Stomach smooth muscle (tissue), 2 donors: ENCODE data around the gene CHD9NB.
"Not testable (repeated sequence)": the region's sequence is repeated elsewhere in the genome, so short reads cannot be mapped to it uniquely, and the experiment has no call there.

Experiments used
- H3K27ac ChIP-seq: one replicate; pipeline ENCODE4 v1.7.0; 2013; ENCODE audit warnings: mild to moderate bottlenecking, low read length, inconsistent platforms
- H3K27me3 ChIP-seq, 2 donors: one replicate each; pipeline ENCODE4 v1.7.0; 2013; ENCODE audit warnings: low read length in 2 of 2; ENCODE audit not compliant: insufficient read depth in 2 of 2, control insufficient read depth in 1 of 2
- H3K36me3 ChIP-seq, 2 donors: one replicate each; pipeline ENCODE4 v1.7.0; 2013; ENCODE audit warnings: low read length in 2 of 2; ENCODE audit not compliant: control insufficient read depth in 2 of 2, insufficient read depth in 2 of 2
- H3K4me1 ChIP-seq: one replicate; pipeline ENCODE4 v1.7.0; 2013; ENCODE audit warnings: low read length; ENCODE audit not compliant: control insufficient read depth, insufficient read depth
- H3K4me3 ChIP-seq, 2 donors: one replicate each; pipeline ENCODE4 v1.7.0; 2013; ENCODE audit warnings: low read length in 2 of 2
- H3K9ac ChIP-seq, 2 donors: one replicate each; pipeline ENCODE4 v1.7.0; 2013; ENCODE audit warnings: low read length in 2 of 2, mild to moderate bottlenecking in 1 of 2
- H3K9me3 ChIP-seq, 2 donors: one replicate each; pipeline ENCODE4 v1.7.0; 2013; ENCODE audit warnings: low read length in 2 of 2; ENCODE audit not compliant: control insufficient read depth in 2 of 2
- donor health status: healthy.
- donor health status: Pancreatic carcinoma.

Gene CHD9NB

GRCh38 chr16:53082509-53082908 is 29.8 kb upstream of the CHD9NB start:
- Histone ChIP-seq H3K4me3 (no peak overlapping the region), H3K36me3 (no peaks in the 10 kb centered on the region), H3K4me1 (peaks cover 50% of the 10 kb centered on the region), H3K9ac (no peak overlapping the region), H3K27me3 (no peaks in the 10 kb centered on the region), H3K9me3 (no peaks in the 10 kb centered on the region), H3K27ac (no peak overlapping the region)

GRCh38 chr16:53081686-53082407 is 29.1 kb upstream of the CHD9NB start:
- H3K27ac ChIP-seq = peak overlapping the region; percentile 73

GRCh38 chr16:53081032-53081424 is 28.3 kb upstream of the CHD9NB start:
- H3K9ac ChIP-seq = no peak overlapping the region
- peaks cover 42% of the 10 kb centered on the region for H3K4me1 ChIP-seq
- H3K27me3 ChIP-seq = no peaks in the 10 kb centered on the region
- peak overlapping the region; percentile 18 to 29 for H3K4me3 ChIP-seq
- H3K9me3 ChIP-seq = no peaks in the 10 kb centered on the region
- H3K36me3 ChIP-seq = no peaks in the 10 kb centered on the region
- peak overlapping the region; percentile 73 for H3K27ac ChIP-seq

More at GRCh38 chr16:53081686-53082407, 29.1 kb upstream of the CHD9NB start:
- no peak overlapping the region for H3K9ac ChIP-seq
- H3K9me3 ChIP-seq = no peaks in the 10 kb centered on the region
- H3K27me3 ChIP-seq = no peaks in the 10 kb centered on the region
- no peak overlapping the region for H3K4me3 ChIP-seq
- no peaks in the 10 kb centered on the region for H3K36me3 ChIP-seq
- H3K4me1 ChIP-seq = peaks cover 47% of the 10 kb centered on the region

GRCh38 chr16:53080345-53081031 is 27.8 kb upstream of the CHD9NB start:
- no peaks in the 10 kb centered on the region for H3K9me3 ChIP-seq
- peaks cover 42% of the 10 kb centered on the region for H3K4me1 ChIP-seq
- H3K27ac ChIP-seq = peak overlapping the region; percentile 73
- peak overlapping the region; percentile 18 to 29 for H3K4me3 ChIP-seq
- no peaks in the 10 kb centered on the region for H3K27me3 ChIP-seq
- no peak overlapping the region for H3K9ac ChIP-seq
- H3K36me3 ChIP-seq = no peaks in the 10 kb centered on the region

DNA sequence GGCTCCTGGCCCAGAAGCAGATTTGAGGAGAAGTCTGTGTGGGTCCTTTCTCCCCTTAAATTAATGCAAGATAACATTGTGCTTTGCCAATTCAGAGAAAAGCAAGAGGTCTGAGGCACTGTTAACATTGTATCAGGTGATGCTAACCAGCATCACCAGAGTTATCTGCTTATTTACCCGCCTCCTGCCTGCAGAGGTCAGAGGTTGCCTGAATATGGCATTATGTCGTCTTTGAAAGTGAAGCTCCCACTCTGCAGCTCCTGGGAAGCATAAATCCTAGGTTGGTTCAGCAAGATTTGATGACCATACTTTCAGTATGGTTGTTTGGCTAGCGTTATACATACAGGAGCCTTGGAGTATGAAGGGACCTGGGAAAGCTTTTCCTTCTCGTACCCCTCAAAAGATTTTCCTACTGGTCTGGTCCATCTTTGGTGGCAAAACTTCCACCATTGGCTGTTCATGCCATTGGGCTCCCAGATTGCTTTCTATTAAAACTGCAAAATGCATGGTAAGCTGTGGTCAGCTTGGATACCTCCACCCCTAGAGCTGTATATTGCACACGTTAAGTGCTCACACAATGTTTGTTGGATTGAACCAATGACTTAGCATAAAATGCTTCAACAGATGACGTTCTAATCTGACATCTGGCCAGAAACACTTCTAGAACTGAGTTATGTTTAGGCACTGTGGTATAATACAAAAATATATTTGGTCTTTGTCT is 26.2 kb upstream of the CHD9NB start:
- Histone ChIP-seq H3K27me3 (no peaks in the 10 kb centered on the region), H3K36me3 (no peaks in the 10 kb centered on the region), H3K4me1 (peaks cover 32% of the 10 kb centered on the region), H3K9ac (no peak overlapping the region), H3K4me3 (no peak overlapping the region), H3K27ac (peak overlapping the region; percentile 73), H3K9me3 (no peaks in the 10 kb centered on the region)

DNA sequence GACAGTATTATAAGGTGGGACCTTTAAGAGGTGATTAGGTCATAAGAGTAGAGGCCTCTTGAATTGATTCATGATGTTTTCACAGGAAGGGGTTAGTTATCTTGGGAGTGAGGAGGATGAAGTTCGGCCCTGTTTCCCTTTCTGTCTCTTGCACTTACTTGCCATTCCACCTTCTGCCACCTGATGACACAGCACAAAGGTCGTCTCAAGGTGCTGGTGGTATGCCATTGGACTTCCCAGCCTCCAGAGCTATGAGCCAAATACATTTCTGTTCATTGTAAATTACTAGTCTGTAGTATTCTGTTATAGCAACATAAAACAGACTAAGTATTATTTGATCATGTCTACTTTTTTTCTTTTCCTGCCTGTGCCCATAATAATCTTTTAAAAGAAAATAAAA is 25.6 kb upstream of the CHD9NB start:
- Histone ChIP-seq H3K27me3 (no peaks in the 10 kb centered on the region), H3K27ac (no peak overlapping the region), H3K4me3 (no peak overlapping the region)

GRCh38 chr16:53075461-53075860 is 22.8 kb upstream of the CHD9NB start:
- H3K27me3 ChIP-seq, H3K36me3 ChIP-seq, H3K27ac ChIP-seq, H3K9ac ChIP-seq, H3K9me3 ChIP-seq, H3K4me3 ChIP-seq: not testable (repeated sequence)
- peaks cover 17% of the 10 kb centered on the region for H3K4me1 ChIP-seq

More for the DNA sequence above, 25.6 kb upstream of the CHD9NB start:
- Histone ChIP-seq H3K36me3 (no peaks in the 10 kb centered on the region), H3K4me1 (peaks cover 32% of the 10 kb centered on the region), H3K9ac (no peak overlapping the region), H3K9me3 (no peaks in the 10 kb centered on the region)

- peaks cover 12% of the 10 kb centered on the region for H3K4me1 ChIP-seq
- H3K36me3 ChIP-seq, H3K9ac ChIP-seq, H3K9me3 ChIP-seq, H3K27me3 ChIP-seq, H3K27ac ChIP-seq, H3K4me3 ChIP-seq: not testable (repeated sequence)
Observed at GRCh38 chr16:53074296-53074695, 21.6 kb upstream of the CHD9NB start.

DNA sequence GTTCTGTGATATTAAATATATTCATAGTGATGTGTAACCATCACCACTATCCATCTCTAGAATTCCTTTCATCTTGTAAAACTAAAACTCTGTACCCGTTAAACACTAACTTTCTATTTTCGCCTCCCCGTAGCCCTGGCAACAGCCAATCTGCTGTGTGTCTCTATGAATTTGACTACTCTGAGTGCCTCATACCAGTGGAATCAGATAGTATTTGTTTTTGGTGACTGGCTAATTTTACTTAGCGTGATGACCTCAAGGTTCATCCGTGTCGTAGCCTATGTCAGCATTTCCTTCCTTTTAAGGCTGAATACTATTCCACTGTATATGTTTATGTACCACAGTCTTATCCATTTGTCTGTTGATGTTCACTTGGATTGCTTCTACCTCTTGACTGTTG is 20.3 kb upstream of the CHD9NB start:
- no peaks in the 10 kb centered on the region for H3K36me3 ChIP-seq
- H3K27me3 ChIP-seq = no peaks in the 10 kb centered on the region
- H3K9me3 ChIP-seq = no peaks in the 10 kb centered on the region
- H3K4me3 ChIP-seq = no peak overlapping the region
- H3K9ac ChIP-seq = no peak overlapping the region
- no peak overlapping the region for H3K27ac ChIP-seq
- H3K4me1 ChIP-seq = peaks cover 5% of the 10 kb centered on the region

GRCh38 chr16:53071748-53072301 is 19.1 kb upstream of the CHD9NB start:
- Histone ChIP-seq H3K36me3 (no peaks in the 10 kb centered on the region), H3K27ac (peak overlapping the region; percentile 53), H3K4me1 (peaks cover 5% of the 10 kb centered on the region), H3K4me3 (peak overlapping the region in 1 of 2 donors; percentile 44), H3K9ac (peak overlapping the region in 1 of 2 donors; percentile 21), H3K27me3 (no peaks in the 10 kb centered on the region), H3K9me3 (no peaks in the 10 kb centered on the region)
